GOT3 (cell line): ENCODE data around the gene SLX4IP.

Experiments used
- DNase-seq: peaks from one replicate; lab custom pipeline; 2025; ENCODE audit warnings: mixed read lengths; lab: John Stamatoyannopoulos, UW

The SLX4IP gene

GRCh38 chr20:10497283-10497682 lies 62.2 kb downstream of the SLX4IP start:
- DNase-seq: no peak

DNA sequence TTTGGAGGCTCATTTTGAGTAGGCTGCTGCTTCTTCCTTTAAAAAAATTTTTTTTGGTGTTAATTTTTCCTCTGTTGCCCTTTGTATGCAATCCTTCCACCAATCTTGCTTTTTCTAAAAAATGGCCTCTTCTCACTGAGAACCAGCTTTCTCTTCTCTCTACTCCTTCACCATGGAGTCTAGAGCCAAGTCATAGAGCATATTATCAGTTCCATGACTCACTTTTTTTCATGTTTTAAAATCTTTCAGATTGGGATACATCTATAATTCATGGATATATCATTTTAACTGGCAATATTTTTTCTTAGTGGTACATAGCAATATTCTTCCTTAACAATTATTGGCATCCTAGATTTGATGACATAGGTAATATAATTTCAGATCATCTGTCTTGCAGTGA lies 62.7 kb downstream of the SLX4IP start:
- no peak for DNase-seq

DNA sequence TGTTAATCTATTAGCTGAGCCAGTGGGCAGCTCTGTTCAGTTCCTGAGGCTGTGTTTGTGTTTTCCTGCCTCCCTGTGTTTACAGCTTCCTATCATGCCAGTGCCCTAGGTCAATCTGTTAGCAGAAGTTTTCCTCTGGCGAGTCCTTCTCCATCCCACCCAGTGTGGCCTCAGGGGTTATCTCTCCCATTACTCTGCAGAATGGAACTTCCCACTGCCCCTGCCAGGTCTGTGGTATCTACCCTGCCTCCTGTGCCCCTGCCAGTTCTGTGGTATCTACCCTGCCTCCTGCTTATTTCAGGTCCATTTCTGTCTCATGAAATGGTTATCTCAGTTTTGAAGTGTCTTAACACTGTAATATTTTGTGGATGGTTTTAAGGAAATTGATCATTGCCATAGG lies 63.1 kb downstream of the SLX4IP start:
- DNase-seq: no peak

GRCh38 chr20:10501402-10501801 lies 66.3 kb downstream of the SLX4IP start:
- no peak for DNase-seq

DNA sequence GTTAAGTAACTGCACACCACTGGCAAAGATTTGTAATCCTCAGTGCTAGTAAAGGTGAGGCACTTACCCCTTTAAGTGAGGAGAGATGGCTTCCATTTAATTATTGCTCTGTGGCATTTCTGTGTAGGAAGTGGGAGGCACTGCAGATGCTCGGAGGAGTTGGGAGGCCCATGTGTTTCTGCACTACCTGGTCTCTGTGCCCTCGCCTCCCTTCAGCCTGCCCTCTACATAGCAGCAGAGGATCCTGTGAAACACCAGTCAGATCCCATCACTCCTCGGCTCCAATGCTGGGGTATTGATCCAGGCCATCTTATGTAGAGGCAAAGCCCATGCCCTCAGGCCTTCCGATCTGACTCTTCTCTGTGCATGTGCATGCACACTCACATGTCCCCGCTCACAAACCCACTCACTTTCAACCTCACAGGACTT lies 67.0 kb downstream of the SLX4IP start:
- no peak for DNase-seq

- no peak for DNase-seq
Measured at GRCh38 chr20:10504608-10504993, 69.5 kb downstream of the SLX4IP start.

GRCh38 chr20:10504994-10505730 lies 70.1 kb downstream of the SLX4IP start:
- no peak for DNase-seq

DNA sequence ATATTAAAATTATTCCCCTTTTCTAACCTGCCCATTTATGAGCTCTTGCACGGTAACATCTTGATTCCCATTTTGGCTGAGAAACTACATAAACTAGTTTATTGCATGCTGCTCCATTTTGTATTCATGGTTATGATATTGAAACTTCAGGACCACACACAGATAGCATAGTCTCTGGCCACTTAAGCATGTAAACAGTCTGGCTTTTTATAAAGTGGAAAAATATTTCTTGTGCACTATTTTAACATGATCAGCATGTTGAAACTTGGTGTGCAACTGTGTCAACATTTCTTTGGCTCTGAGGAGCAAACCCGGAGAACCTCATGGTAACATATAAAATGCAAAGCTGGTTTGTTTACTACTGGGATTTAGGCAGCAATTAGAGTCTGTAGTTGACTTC lies 70.7 kb downstream of the SLX4IP start:
- DNase-seq: no peak

DNA sequence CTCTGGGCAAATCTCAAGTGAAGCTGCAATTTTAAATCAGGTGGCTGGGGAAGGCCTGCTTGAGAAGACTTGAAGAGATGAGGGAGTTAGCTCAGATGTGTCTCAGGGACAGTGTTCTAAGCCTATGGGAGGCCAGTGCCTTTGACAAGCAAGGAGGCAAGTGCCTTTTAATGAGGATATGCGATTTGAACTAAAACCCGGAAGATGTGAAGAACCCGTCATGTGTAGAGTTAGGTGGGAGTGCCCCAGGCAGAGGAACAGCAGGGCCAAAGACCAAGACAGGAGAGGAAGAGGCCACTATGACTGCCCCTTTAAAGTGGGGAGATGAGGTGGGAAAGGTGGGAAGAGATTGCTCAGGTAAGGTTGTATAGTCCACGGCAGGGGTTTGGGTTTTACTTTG lies 71.9 kb downstream of the SLX4IP start:
- DNase-seq: no peak

DNA sequence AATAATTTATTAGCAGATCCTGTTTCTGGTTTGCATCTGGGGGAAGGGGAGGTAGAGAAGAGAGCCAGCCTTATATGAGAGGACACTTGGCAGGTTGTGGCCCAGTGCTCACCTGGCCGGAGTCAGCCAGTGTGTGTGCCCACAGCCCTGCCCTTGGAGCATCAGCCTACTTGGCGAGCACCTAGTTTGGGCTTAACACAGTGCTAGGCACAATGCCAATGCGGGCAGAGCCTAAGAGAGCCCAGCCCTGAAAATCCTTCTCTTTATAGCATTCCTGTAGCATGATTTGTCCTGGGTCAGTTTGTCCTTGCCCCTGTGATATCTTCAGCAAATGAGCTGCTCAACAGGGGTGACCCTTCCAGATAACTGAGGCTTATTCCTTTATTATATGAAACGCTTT lies 73.0 kb downstream of the SLX4IP start:
- DNase-seq: no peak

DNA sequence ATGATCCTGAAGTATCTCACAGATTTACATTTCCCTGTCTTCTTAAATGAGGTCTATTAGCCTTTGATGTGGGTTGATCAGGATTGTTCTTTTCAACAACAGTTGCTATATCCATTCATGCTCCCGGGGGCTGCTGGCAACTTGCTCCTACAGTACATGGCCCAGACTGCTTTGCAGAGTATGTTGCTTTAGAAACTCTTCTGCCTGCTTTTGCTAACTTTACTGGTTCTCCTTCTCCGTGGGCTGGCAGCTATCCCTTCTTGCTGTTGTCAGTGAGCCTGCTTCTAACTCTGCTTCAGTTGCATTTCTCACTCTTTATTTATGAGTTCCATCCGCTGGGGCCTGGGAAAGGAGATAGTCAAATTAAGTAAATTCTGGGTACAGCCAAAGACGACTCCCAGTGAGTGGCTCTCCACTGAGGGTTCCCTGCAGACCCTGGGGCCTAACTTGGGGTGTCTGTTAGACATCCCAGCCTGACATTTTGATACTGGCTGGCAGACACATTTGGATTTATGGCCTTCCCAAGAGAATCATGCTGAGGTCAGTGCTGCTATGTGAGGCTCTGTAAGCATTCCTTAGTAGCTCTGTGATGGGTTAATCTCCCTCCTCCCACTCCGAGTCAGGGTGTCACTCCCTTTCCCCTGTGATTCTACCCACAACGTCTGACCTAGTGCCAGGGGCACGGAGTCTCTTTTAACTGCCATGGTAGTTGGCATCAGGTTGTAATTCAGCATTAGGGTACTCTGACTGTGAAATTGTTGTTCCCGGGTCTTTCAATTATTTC lies 73.6 kb downstream of the SLX4IP start:
- DNase-seq: no peak

GRCh38 chr20:10509376-10509775 lies 74.3 kb downstream of the SLX4IP start:
- no peak for DNase-seq

DNA sequence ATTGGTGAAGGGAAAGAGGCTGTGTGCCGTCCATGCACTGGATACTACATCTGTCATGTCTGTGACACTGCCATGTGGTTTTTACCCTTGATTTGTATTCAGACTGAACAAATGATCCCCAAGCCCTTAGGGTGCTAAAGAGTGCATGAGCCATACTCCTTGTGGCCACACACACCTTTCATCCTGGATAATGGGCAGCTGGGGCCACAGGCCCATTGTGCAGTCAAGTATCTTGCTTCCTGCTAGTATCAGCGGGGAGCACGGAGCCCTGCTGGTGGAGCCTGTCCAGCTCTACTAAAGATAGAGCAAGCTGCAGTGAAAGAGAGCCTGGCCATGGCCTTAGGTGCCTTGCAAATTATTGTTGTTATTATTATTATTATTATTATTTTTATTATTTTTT lies 75.1 kb downstream of the SLX4IP start:
- no peak for DNase-seq

DNA sequence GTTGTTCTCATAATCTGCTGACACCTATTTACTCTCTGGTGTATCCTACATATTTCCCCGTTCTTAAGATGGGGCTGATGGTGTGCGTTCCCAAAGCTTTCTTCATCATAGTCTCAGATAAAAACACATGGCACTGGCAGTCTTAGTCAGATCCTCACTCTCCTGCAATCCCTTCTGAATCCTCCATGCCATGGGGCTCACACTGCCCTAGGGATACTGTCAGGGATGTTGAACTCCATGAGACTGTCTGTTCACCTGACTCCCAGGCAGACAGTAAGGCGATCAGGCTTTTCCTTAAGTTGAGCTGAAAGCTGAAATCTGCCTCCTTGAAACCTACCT lies 76.0 kb downstream of the SLX4IP start:
- no peak for DNase-seq

GRCh38 chr20:10511509-10512251 lies 76.6 kb downstream of the SLX4IP start:
- peak; percentile 56 for DNase-seq

- DNase-seq: no peak
Measured at GRCh38 chr20:10513061-10513460, 78.0 kb downstream of the SLX4IP start.

GRCh38 chr20:10513931-10514575 lies 78.9 kb downstream of the SLX4IP start:
- no peak for DNase-seq

DNA sequence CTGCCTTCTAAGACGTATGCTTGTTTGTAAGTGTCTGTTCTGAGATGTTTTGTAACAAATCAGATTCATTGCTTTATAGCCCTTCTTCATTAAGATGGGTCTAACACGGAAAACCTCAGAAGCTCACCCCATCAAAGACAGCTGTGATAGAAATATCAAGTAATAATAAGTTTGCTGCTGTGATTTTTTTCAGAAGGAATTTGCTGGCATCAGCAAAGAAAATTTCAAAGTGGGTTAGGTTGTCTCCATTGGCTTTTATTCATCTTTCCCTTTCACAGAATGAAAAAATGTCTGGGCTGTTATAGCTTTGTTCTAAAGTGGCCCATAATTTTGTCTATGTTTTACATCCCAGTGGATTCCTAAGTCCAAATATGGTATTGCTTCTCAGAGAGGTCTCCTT lies 81.4 kb downstream of the SLX4IP start:
- DNase-seq: no peak

DNA sequence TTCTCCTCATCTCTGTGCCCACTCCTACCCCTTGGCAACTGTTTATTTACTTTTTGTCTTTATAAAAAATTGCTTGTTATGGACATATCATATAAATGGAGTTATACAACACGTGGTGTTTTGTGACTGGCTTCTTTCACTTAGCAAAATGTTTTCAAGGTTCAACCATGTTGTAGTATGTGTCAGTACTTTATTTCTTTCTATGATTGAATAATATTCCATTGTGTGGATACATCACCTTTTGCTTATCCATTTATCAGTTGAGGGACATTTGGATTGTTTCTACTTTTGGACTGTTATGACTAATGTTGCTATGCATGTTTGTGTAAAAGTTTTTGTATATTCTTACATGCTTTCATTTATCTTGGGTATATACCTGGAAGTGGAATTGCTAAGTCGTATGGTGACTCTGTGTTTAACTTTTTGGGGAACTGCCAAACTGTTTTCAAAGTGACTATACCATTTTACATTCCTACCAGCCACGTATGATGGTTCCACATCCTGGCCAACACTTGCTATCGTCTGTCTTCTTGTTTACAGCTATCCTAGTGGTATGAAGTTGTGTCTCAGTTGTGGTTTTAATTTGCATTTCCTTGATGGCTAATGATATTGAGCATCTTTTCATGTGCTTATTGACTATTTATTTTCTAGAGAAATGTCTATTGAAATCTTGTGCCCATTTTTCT lies 84.4 kb downstream of the SLX4IP start:
- DNase-seq: no peak

GRCh38 chr20:10520528-10520927 lies 85.4 kb downstream of the SLX4IP start:
- DNase-seq: no peak

DNA sequence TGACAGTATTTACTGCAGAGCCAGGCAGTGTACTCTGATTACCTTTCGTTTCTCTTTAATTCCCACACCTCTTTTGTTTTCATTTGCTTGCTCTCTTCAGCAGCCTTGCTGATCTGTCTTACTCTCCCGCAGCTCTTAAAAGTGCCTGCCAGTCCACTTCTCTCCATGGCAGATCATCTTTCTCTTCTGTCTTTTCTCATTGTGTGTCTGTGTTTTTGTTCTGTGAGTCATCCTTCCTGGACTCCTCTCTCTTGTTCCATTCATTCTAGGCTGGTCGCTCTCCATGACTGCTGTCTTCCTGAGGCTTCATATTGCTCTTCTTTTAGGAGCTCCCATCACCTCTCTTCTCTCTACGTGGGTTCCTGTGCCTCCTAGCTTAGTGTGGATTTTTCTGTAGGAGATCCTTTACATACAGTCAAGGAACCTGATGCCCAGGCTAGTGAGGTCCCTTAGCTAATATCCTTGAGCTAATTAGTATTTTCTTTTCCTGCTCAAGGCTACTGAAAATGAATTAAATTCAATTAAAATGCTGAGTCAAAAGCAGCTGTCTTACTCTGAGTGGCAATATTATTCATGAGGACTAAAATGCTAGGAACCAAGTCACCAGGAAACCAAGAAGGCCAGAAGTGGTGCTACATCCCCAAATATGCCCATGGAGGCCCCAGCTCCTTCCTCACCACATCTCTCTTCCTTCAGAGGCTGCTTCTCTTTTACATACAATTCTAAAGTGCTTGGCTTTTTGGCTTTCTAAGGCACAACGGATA lies 86.1 kb downstream of the SLX4IP start:
- no peak for DNase-seq
